NCI-H2171 treated with DMSO at 0.1 percent for 48 hours (cell line): Measurements from ENCODE around the gene CDH15.
"Not testable (repeated sequence)": the region's sequence is repeated elsewhere in the genome, so short reads cannot be mapped to it uniquely, and the experiment has no call there.

ENCODE experiments used
- DNase-seq: peaks from one replicate; lab custom pipeline; 2025; lab: John Stamatoyannopoulos, UW

Gene CDH15

GRCh38 chr16:89172528-89173173 is 1.1 kb downstream of the CDH15 start:
- DNase-seq = no peak

- peak; percentile 32 for DNase-seq
Observed at GRCh38 chr16:89173174-89173921, 1.8 kb downstream of the CDH15 start.

GRCh38 chr16:89174055-89174827 is 2.7 kb downstream of the CDH15 start:
- DNase-seq = no peak

DNA sequence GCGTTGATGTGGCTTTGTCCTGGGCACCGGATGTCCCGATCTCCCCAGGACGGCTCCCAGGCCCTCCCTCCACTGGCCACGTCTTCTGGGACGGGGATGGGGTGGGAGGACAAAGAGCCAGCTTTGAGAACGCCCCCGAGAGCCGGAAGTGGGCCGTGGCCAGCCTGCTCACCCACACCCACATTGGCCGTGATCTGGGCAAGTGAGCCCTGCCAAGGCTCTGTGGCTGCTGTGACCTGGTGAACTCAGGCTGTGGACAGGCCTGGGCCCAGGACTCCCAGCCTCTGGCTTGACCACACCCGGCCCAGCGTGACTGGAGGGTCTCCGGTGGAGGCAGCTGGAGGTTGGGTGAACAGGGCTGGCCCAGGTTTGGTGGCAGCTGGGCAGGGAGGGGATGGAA is 3.3 kb downstream of the CDH15 start:
- no peak for DNase-seq

DNA sequence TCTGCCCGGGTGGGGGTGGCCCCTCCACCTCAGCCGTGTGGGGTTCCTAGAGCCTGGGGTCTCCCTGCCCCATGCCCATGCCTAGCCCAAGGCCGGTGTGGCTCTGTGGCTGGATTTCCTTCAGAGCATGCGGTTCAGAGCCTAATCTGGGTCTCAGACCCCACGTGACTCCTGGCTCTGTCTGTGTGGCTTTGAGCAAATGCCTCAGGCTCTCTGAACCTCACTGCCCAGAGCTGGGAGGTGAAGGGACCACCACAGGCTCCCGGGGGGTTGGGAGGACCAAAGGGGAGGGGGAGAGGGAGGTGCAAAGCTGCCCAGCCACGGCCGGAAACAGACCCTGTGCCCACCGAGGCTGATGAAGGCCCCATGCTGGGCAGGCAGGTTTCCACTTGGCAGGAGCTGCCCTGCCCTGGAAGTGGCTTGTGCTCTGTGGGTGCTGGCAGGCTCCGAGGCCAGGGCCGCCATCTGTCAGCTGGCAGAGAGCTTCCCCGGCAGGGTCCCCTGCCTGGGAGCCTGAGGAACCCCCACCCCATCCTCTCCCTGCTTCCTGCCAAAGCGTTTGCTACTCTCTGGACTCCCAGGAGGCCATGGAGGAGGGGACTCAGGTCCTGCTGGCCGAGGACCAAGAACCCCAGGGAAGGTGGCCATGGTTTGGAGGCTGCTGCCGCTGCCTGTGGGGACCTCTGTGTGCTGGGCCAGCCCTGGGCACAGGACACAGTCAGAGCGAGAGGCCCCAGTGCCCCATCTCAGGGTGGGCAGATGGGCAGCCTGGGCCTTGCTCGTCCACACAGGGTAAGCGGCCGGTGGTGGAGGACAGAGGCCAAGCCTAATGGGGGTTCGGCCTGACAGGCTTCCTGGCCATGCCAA is 4.0 kb downstream of the CDH15 start:
- peak; percentile 78 for DNase-seq

DNA sequence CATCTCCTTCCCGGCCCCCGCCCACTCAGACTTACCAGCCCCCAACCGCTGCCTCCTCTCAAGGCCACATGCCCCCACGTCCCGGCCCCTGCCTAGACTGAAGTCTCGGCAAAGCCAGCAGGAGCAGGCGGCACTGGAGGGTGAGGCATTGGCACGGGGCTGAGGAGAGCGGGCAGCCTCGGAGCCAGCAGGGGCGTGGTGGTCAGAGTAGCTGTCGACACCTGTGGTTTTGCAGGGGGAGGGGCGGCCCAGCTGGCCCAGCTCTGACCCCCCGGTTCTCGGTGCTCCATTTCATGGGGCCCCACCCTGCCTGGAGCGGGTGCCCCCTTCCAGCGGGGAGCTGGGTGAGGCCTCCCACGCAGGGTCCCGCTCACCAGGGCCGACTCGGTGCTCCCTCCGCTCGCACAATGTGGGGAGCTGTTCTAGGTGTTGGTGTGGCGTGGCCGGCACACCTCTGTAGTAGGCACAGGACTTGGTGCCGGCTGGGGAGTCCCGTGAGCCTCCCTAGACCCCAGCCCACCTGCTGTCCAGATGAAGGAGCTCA is 4.7 kb downstream of the CDH15 start:
- no peak for DNase-seq

- no peak for DNase-seq
Observed at GRCh38 chr16:89176717-89177116, 5.2 kb downstream of the CDH15 start.

GRCh38 chr16:89177501-89177900 is 6.0 kb downstream of the CDH15 start:
- DNase-seq = no peak

DNA sequence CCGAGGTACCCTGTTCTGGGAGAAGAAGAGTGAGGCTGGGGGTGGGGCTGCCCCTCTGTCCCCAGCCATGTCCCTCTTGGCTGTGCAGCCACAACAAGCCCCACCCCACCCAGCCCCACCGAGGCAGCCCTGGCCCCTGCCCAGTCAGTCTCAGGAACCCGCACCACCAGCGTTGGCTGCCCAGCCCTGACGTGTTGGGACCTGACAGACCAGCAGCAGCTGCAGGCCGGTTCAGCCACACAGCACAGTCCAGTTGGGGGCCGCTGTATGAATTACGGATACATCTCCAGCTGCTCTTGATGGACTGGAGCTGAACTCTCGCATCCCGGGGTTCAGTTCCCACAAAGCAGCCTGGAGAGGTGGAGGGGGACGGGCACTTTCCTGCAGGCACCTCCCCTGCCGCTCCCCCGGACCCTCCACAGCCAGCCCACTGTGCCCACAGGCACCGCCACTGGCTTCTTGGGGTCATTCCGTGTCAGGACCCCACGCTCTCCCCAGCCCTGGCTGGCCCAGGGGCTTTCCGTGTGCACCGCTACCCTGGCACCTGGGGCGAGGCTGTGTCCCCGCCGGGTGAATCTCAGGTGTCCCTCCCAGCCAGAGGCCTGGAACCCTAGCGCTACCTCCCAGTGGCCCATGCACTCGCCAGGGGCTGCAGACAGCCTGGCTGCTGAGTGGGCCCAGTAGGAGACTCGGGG is 7.1 kb downstream of the CDH15 start:
- DNase-seq = no peak

DNA sequence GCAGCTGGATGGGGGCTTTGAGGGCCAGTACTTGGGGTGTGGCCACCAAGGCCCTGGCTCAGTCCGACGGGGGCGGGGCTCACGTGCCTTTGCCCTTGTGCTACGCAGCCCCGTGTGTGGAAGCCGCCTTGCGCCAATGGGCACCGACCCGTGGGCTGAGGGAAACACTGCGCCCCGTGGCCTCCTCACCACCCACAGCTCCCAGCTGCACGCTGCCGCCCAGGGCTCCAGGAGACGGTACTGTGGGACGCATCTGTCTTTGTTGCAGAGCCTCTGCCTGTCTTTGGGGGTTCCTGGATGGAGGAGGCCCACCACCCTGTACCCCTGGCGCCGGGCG is 7.6 kb downstream of the CDH15 start:
- DNase-seq = no peak

GRCh38 chr16:89179656-89180315 is 8.2 kb downstream of the CDH15 start:
- DNase-seq = no peak

DNA sequence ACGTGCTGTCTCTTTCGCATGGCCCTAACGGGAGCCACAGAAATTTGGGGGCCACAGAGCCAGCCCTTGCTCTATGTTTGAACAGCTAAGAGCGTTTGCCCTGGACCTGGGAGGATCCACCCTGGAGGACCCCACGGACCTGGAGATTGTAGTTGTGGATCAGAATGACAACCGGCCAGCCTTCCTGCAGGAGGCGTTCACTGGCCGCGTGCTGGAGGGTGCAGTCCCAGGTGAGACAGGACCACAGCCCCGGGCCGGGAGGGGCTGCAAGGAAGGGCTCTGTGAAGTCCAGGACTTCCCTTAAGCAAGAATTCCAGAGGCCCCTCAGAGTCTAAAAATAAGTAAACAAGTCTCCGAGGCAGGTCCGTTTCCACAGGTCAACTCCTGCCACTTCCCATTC is 11.9 kb downstream of the CDH15 start:
- no peak for DNase-seq

DNA sequence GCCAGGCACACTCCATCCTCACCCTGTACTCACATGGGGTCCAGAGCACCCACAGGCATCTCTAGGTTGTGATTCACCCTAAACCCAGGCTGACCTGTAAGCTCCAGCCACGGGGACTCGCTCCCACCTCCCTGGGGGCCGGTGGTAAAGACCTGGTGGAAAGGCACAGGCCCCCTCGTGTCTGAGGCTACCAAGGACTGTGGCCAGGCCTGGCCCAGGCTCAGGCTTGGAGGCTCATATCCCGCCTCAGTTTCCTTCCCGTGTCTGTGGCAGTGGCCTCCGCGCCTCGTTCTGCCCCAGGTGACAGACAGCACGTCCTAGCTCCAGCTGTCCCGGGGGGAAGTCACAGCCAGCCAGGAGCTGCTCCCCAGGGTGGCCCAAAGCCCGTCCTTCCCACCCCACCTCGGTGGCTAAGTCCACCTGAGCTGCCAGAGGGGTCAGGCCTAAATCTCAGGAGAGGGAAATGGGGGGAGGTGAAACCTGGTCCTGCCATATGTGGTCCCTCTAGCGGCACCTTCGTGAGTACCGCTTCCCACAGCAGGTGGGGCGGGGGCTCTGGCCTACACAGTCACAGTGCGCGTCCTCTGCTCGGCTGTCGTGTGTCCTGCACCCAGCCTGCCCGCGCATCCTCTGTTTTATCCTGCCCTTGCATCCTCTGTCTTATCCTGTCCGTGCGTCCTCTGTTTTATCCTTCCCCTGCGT is 12.6 kb downstream of the CDH15 start:
- DNase-seq = no peak

GRCh38 chr16:89184677-89184932 is 13.1 kb downstream of the CDH15 start:
- no peak for DNase-seq

DNA sequence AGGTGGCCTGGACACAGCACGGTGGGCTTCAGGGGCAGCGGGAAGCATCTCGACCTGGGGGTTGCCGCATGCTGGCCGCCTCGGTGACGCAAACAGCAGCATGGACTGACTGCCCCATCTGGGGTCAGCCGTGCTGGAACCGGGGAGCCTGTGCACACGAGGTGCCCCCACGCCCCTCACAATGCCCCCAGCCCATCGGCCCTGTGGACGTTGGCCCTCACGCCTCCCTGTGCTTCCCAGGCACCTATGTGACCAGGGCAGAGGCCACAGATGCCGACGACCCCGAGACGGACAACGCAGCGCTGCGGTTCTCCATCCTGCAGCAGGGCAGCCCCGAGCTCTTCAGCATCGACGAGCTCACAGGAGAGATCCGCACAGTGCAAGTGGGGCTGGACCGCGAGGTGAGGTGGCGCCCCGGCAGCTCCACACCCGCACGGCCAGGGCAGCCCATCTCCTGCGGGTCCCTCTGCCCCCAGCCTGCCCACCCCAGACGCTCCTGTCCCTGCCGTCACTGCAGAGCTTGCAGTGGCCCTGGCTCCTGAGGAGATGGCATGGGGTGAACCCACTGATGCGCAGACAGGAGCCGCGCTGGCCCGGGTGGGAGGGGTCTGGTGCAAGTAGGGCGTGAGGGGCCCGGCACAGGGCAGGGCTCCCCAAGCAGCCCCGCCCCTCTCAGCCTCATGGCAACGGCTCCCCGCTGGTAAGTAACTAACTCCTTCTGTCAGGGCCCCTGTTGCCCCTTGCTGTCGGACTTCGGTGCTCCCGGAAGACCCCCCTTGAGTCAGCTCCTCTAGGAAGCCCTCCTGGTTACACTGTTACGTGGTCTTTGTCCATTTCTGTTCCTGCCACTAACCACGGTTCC is 13.6 kb downstream of the CDH15 start:
- DNase-seq = no peak

DNA sequence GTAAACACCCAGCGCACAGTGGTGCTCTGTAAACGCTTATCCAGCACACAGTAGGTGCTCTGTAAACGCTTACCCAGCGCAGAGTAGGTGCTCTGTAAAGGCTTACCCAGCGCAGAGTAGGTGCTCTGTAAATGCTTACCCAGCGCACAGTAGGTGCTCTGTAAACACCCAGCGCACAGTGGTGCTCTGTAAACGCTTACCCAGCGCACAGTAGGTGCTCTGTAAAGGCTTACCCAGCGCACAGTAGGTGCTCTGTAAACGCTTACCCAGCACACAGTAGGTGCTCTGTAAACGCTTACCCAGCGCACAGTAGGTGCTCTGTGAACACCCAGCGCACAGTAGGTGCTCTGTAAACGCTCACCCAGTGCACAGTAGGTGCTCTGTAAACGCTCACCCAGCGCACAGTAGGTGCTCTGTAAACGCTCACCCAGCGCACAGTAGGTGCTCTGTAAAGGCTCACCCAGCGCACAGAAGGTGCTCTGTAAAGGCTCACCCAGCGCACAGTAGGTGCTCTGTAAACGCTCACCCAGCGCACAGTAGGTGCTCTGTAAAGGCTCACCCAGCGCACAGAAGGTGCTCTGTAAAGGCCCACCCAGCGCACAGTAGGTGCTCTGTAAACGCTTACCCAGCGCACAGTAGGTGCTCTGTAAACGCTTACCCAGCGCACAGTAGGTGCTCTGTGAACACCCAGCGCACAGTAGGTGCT is 14.5 kb downstream of the CDH15 start:
- DNase-seq = not testable (repeated sequence)

- DNase-seq = not testable (repeated sequence)
Observed at GRCh38 chr16:89186593-89187031, 15.1 kb downstream of the CDH15 start.

- DNase-seq = peak; percentile 45
Observed at GRCh38 chr16:89187032-89187769, 15.7 kb downstream of the CDH15 start.
